ENCODE data around the gene DDX54. TPM values are rescaled to one million over a fixed set of nuclear protein-coding genes. Genes with fewer than 3 reads are reported as not detected.
A peak's percentile ranks its signal among the peaks of the same experiment; 100 is the strongest.

DDX54 gene
- total RNA-seq, 6 donors from 2014 or later = 43.3 to 81.5 (median 58.9) TPM

GRCh38 chr12:113228394-113229028, 43.2 kb upstream of the DDX54 start:
- 76 to 80% methylated on average over 5 of the region's 5 CpGs for WGBS, 2 donors
- TF ChIP-seq EP300 (IDR thresholded peaks at IDR 0.05) (no peak), POLR2AphosphoS5 (IDR thresholded peaks at IDR 0.05) (no peak), POLR2A (IDR thresholded peaks at IDR 0.05) (no peak), CTCF (IDR thresholded peaks at IDR 0.05) (no peak)

GRCh38 chr12:113227686-113228391, 42.6 kb upstream of the DDX54 start:
- peaks cover 38 to 70% (median 59%) of the 10 kb centered on the region in 4 donors for H3K4me1 ChIP-seq
- H3K4me3 ChIP-seq = no peak overlapping the region
- peaks cover 0 to 48% (median 32%) of the 10 kb centered on the region in 4 donors for H3K36me3 ChIP-seq
- WGBS, 2 donors = 92 to 95% methylated on average over 5 of the region's 5 CpGs
- no peaks in the 10 kb centered on the region for H3K9me3 ChIP-seq
- H3K27ac ChIP-seq = peak overlapping the region; percentile 2 to 73 (median 39)
- no peak for TF ChIP-seq EP300 (IDR thresholded peaks at IDR 0.05)
- TF ChIP-seq POLR2AphosphoS5 (IDR thresholded peaks at IDR 0.05) = no peak
- TF ChIP-seq POLR2A (IDR thresholded peaks at IDR 0.05) = no peak
- TF ChIP-seq CTCF (IDR thresholded peaks at IDR 0.05) = no peak
- no peaks in the 10 kb centered on the region for H3K27me3 ChIP-seq
- DNase-seq (no peak), ATAC-seq (ENCODE audit: low FRiP score in 2 of 2) (no peak)

More at GRCh38 chr12:113228394-113229028, 43.2 kb upstream of the DDX54 start:
- DNase-seq (no peak), ATAC-seq (ENCODE audit: low FRiP score in 2 of 2) (no peak)
- Histone ChIP-seq H3K9me3 (no peaks in the 10 kb centered on the region), H3K36me3 (peaks cover 0 to 54% (median 38%) of the 10 kb centered on the region in 4 donors), H3K4me3 (no peak overlapping the region), H3K4me1 (peaks cover 33 to 64% (median 54%) of the 10 kb centered on the region in 4 donors), H3K27ac (peak overlapping the region; percentile 20 to 73 (median 42)), H3K27me3 (no peaks in the 10 kb centered on the region)

- 76 to 79% methylated on average over 11 to 13 of the region's 13 CpGs for WGBS, 2 donors
- peaks cover 0 to 39% (median 22%) of the 10 kb centered on the region in 4 donors for H3K36me3 ChIP-seq
- H3K4me3 ChIP-seq = no peak overlapping the region
- DNase-seq = no peak
- H3K9me3 ChIP-seq = no peaks in the 10 kb centered on the region
- peak overlapping the region; percentile 2 to 61 (median 39) for H3K27ac ChIP-seq
- H3K4me1 ChIP-seq = peaks cover 47 to 70% (median 60%) of the 10 kb centered on the region in 4 donors
- no peak for TF ChIP-seq EP300 (IDR thresholded peaks at IDR 0.05)
- TF ChIP-seq CTCF (IDR thresholded peaks at IDR 0.05) = no peak
- no peak for TF ChIP-seq POLR2A (IDR thresholded peaks at IDR 0.05)
- TF ChIP-seq POLR2AphosphoS5 (IDR thresholded peaks at IDR 0.05) = no peak
- ATAC-seq (ENCODE audit: low FRiP score in 2 of 2) = no peak
- H3K27me3 ChIP-seq = no peaks in the 10 kb centered on the region
Measured at GRCh38 chr12:113226696-113227568, 41.7 kb upstream of the DDX54 start.

- Histone ChIP-seq H3K4me3 (no peak overlapping the region), H3K27ac (peak overlapping the region in 2 of 4 donors; percentile 90 to 94), H3K4me1 (peaks cover 52 to 75% (median 66%) of the 10 kb centered on the region in 4 donors), H3K27me3 (no peaks in the 10 kb centered on the region), H3K9me3 (no peaks in the 10 kb centered on the region), H3K36me3 (peaks cover 0 to 20% (median 8%) of the 10 kb centered on the region in 4 donors)
- ATAC-seq (ENCODE audit: low FRiP score in 2 of 2) (no peak), DNase-seq (no peak)
- 98 to 100% methylated on average over 4 of the region's 4 CpGs for WGBS, 2 donors
- TF ChIP-seq CTCF (IDR thresholded peaks at IDR 0.05) (no peak), POLR2A (IDR thresholded peaks at IDR 0.05) (no peak), POLR2AphosphoS5 (IDR thresholded peaks at IDR 0.05) (no peak), EP300 (IDR thresholded peaks at IDR 0.05) (no peak)
Measured at GRCh38 chr12:113224955-113225354, 39.7 kb upstream of the DDX54 start.
